Ovary (tissue), 3 donors: Measurements from ENCODE around the gene AMPD2.

Source experiments
- EP300 ChIP-seq: sonication (generic); formaldehyde crosslinking; IDR thresholded peaks from one replicate; pipeline ENCODE4 v1.6.1; 2017; ENCODE audit warnings: antibody characterized with exemption
- TF ChIP-seq, protein P1 (sequence below), 3 donors: fragments of 450-650 bp in 2 of 3; fragments of 200-600 bp in 1 of 3; IDR thresholded peaks; one replicate each; pipeline versions ENCODE4 v1.5.1 to v1.8.0; 2016 to 2022; ENCODE audit warnings: antibody characterized with exemption in 3 of 3, mild to moderate bottlenecking in 1 of 3
- donor health status: DM: no; HTN: no; CAD: no.

DNA sequence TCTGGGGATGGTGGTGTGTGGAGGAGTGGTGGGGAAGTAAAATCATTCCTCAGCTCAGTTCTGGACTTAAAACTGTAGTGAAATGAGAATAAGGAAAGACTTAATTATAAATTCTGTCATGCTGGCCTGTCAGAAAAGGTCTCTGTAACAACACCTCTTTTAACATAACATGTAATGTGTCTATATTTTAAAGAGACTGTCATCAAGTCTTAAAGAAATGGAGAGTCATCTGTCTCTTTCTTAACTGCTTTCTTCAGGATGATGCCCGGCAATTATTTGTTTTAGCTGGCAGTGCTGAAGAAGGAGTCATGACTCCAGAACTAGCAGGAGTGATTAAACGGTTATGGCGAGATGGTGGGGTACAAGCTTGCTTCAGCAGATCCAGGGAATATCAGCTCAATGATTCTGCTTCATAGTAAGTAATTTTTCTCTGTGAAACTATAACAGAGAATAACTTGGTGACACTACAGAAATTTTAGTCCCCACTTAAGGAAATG, 40.6 kb upstream of the AMPD2 start:
- TF ChIP-seq EP300: no peak
- TF ChIP-seq, protein P1, sequence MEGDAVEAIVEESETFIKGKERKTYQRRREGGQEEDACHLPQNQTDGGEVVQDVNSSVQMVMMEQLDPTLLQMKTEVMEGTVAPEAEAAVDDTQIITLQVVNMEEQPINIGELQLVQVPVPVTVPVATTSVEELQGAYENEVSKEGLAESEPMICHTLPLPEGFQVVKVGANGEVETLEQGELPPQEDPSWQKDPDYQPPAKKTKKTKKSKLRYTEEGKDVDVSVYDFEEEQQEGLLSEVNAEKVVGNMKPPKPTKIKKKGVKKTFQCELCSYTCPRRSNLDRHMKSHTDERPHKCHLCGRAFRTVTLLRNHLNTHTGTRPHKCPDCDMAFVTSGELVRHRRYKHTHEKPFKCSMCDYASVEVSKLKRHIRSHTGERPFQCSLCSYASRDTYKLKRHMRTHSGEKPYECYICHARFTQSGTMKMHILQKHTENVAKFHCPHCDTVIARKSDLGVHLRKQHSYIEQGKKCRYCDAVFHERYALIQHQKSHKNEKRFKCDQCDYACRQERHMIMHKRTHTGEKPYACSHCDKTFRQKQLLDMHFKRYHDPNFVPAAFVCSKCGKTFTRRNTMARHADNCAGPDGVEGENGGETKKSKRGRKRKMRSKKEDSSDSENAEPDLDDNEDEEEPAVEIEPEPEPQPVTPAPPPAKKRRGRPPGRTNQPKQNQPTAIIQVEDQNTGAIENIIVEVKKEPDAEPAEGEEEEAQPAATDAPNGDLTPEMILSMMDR (IDR thresholded peaks at IDR 0.05): no peak
